GM10266 (cell line): ENCODE measurements around the gene OR5B21.

Experiments
- DNase-seq: peaks from one replicate; pipeline ENCODE4 v3.0.0; 2012; ENCODE audit errors: extremely low spot score
- TF ChIP-seq, protein P1 (sequence below): IDR thresholded peaks from 2 replicates; pipeline ENCODE4 v1.5.1; 2012; ENCODE audit warnings: mild to moderate bottlenecking, low read depth; ENCODE audit not compliant: control insufficient read depth, insufficient read depth; ENCODE audit errors: missing control alignments

Gene OR5B21

DNA sequence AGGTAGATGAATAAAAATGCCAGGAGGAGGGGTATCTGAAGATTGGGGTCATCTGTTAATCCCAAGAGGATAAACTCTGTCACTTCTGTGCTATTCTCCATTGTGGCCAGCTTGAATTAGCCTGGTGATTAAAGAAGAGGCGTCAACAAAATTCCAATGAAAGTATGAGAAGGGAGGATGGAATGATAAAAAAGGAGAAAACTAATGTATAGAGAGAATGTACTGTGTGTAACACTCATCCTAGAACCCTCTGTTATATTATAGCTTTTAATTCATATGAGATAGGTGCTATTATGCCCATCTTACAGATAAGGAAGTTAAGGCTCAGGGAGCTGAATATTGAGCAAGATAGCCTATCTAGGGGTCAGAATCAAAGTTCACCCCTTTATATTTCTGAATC is at the start of gene OR5B21:
OR5B21 (minus strand) TSS at position 101 of the 400 bp plus-strand sequence; CDS start at position 101, 0 bp downstream.
- TF ChIP-seq, protein P1, sequence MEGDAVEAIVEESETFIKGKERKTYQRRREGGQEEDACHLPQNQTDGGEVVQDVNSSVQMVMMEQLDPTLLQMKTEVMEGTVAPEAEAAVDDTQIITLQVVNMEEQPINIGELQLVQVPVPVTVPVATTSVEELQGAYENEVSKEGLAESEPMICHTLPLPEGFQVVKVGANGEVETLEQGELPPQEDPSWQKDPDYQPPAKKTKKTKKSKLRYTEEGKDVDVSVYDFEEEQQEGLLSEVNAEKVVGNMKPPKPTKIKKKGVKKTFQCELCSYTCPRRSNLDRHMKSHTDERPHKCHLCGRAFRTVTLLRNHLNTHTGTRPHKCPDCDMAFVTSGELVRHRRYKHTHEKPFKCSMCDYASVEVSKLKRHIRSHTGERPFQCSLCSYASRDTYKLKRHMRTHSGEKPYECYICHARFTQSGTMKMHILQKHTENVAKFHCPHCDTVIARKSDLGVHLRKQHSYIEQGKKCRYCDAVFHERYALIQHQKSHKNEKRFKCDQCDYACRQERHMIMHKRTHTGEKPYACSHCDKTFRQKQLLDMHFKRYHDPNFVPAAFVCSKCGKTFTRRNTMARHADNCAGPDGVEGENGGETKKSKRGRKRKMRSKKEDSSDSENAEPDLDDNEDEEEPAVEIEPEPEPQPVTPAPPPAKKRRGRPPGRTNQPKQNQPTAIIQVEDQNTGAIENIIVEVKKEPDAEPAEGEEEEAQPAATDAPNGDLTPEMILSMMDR: no peak
- DNase-seq: no peak

DNA sequence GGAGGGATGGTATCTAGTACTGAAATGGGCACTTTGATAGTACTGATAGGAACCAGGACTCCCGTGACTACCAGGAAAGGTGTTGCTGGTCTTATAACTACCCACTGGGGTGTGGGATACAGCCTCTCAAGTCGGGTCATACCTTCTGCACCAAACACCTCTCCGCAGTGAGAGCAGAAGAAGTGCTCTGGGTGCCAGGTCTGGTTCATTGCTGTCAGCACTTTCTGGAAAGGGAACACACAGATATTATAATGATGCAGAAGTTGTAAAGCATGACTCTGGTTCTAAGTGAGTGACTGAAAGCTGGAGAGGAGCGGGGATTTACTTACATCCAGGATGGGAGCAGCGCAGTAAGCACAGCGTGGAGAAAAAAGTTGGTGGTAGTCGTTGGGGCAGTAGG is 41.7 kb upstream of the OR5B21 start:
- TF ChIP-seq, protein P1: no peak
- no peak for DNase-seq

DNA sequence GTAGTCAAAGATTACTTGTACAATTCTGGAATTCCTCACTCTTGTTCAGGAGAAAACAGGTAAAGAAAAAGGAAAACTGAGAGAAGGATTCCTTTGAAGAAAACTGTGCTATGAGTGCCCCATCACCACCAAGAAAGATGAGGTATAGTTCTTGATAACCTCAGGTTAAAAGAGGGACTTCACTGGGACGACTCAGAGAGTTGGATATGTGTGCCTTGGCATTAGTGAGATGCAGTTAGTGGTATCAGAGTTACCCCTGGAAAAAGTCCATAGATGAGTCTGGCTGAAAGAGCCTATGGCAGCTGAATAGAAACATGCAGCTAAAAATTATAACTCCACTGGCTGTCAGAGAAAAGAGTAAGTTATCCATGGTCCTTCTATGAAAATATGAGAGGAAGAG is 38.9 kb upstream of the OR5B21 start:
- TF ChIP-seq, protein P1: no peak

DNA sequence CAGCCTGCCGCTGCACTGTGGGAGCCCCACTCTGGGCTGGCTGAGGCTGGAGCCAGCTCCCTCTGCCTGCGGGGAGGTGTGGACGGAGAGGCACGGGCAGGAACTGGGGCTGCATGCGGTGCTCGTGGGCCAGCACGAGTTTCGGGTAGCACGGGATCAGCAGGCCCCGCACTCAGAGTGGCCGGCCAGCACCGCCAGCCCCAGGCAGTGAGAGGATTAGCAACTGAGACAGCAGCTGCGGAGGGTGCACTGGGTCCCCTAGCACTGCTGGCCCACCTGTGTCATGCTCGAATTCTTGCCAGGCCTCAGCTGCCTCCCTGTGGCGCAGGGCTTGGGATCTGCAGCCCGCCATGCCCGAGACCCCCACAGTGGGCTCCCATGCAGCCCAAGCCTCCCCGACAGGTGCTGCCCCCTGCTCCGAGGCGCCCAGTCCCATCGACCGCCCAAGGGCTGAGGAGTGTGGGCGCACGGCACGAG is 24.0 kb upstream of the OR5B21 start:
- TF ChIP-seq, protein P1: no peak

More for the DNA sequence above, 38.9 kb upstream of the OR5B21 start:
- no peak for DNase-seq

DNA sequence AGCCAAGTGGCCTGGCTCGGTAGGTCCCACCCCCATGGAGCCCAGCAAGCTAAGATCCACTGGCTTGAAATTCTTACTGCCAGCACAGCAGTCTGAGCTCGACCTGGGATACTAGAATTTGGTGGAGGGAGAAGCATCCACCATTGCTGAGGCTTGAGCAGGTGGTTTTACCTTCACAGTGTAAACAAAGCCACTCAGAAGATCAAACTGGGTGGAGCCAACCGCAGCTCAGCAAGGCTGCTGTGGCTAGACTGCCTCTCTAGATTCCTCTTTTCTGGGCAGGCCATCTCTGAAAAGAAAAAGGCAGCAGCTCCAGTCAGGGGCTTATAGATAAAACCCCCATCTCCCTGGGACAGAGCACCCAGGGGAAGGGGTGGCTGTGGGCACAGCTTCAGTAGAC is 22.3 kb upstream of the OR5B21 start:
- TF ChIP-seq, protein P1: no peak
- DNase-seq: no peak

More for the DNA sequence above, 24.0 kb upstream of the OR5B21 start:
- no peak for DNase-seq

DNA sequence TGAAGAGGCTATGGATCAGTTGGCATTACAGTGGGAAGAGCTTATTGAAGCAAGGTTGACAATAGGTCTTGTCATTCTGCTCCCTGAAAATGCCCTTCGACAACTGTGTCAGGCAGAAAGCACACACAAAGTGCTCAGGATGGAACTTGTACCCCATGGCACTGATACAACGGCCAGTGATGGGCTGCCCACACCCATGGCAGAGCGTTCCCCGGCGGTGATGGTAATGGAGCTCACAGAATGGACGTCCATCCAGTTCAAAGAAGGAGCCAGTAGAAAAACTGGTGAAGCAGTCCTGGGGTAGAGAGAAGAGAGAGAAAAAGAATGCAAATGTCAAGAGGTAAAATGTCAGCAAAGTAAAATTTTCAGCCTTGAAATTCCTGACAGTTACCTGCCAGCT is 19.5 kb upstream of the OR5B21 start:
- TF ChIP-seq, protein P1: no peak
- no peak for DNase-seq

DNA sequence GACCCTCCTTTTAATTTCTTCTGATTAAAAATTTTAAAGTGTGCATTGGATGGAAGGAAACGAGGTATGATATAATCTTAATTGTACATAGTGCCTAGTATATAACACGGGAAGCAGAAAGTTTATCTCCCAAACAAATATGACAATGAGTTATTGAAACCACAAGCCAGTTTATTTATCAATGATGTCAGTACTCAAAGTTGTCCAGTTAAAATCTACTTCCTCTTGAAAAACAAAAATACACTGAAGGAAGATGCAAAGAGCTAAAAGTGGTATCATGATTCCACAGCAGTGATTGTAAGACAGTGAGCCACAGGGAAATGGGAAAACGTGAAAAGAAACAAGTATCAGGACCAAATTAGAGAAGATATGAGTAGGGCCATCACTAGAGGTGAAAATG is 18.8 kb upstream of the OR5B21 start:
- TF ChIP-seq, protein P1: no peak
- no peak for DNase-seq
